NCI-H524 (cell line): Measurements from ENCODE around the gene CT45A7.
"Not testable (repeated sequence)": the region's sequence is repeated elsewhere in the genome, so short reads cannot be mapped to it uniquely, and the experiment has no call there.

Source experiments
- DNase-seq, 2 experiments: peaks; one replicate each; lab custom pipeline; 2025; lab: John Stamatoyannopoulos, UW

Gene CT45A7

GRCh38 chrX:135837180-135837579 lies at the start of gene CT45A7:
CT45A7 (minus strand) TSS chrX:135837280; CDS start chrX:135833533, 3,747 bp downstream.
- not testable (repeated sequence) for DNase-seq

- DNase-seq: not testable (repeated sequence)
These were observed 45.7 kb upstream of the CT45A7 start for GRCh38 chrX:135882741-135883140.

GRCh38 chrX:135871712-135872111 lies 34.6 kb upstream of the CT45A7 start, which contains the start of gene CT45A9:
CT45A9 (minus strand) TSS chrX:135871812; CDS start chrX:135868061, 3,751 bp downstream.
- not testable (repeated sequence) for DNase-seq

GRCh38 chrX:135854438-135854837 lies 17.4 kb upstream of the CT45A7 start, which contains the start of gene CT45A8:
CT45A8 (minus strand) TSS chrX:135854538; CDS start chrX:135850783, 3,755 bp downstream.
- DNase-seq: not testable (repeated sequence)

GRCh38 chrX:135819912-135820311 lies 17.2 kb downstream of the CT45A7 start, which contains the start of gene CT45A2:
CT45A2 (minus strand) TSS chrX:135820012; CDS start chrX:135816265, 3,747 bp downstream.
- not testable (repeated sequence) for DNase-seq

GRCh38 chrX:135802687-135803086 lies 34.4 kb downstream of the CT45A7 start, which contains the start of gene CT45A6:
CT45A6 (minus strand) TSS chrX:135802787; CDS start chrX:135798993, 3,794 bp downstream.
- not testable (repeated sequence) for DNase-seq

GRCh38 chrX:135785403-135785802 lies 51.7 kb downstream of the CT45A7 start, which contains the start of gene CT45A5:
CT45A5 (minus strand) TSS chrX:135785503; CDS start chrX:135781729, 3,774 bp downstream.
- not testable (repeated sequence) for DNase-seq
